ENCODE results near the gene NBPF3.

DNA sequence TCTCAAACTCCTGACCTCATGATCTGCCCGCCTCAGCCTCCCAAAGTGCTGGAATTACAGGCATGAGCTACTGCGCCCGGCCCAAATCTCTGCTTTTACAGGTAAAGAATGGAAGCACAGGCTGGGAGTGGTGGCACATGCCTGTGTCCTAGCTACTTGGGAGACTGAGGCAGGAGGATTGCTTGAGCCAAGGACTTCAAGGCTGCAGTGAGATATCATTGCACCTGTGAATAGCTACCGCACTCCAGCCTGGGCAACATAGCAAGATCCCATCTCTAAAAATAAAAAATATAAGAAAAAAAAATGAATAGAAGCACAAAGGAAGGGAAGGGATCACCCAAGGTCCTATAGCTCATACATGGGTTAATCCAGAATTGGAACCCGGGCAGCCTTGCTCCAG lies 84.3 kb downstream of the NBPF3 start:
- TF ChIP-seq, protein P1, sequence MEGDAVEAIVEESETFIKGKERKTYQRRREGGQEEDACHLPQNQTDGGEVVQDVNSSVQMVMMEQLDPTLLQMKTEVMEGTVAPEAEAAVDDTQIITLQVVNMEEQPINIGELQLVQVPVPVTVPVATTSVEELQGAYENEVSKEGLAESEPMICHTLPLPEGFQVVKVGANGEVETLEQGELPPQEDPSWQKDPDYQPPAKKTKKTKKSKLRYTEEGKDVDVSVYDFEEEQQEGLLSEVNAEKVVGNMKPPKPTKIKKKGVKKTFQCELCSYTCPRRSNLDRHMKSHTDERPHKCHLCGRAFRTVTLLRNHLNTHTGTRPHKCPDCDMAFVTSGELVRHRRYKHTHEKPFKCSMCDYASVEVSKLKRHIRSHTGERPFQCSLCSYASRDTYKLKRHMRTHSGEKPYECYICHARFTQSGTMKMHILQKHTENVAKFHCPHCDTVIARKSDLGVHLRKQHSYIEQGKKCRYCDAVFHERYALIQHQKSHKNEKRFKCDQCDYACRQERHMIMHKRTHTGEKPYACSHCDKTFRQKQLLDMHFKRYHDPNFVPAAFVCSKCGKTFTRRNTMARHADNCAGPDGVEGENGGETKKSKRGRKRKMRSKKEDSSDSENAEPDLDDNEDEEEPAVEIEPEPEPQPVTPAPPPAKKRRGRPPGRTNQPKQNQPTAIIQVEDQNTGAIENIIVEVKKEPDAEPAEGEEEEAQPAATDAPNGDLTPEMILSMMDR (IDR thresholded peaks at IDR 0.05): no peak
- TF ChIP-seq POLR2A (IDR thresholded peaks at IDR 0.05): no peak
